Endometrial microvascular endothelial cells (primary cell): Measurements from ENCODE around the gene TREH. TPM values are rescaled to one million over a fixed set of nuclear protein-coding genes. Genes with fewer than 3 reads are reported as not detected.
"Not testable (repeated sequence)": the region's sequence is repeated elsewhere in the genome, so short reads cannot be mapped to it uniquely, and the experiment has no call there.

ENCODE experiments used
- in situ Hi-C: cut with HindIII; loops from 2 replicates; pipeline ENCODE4 v1.10.0; 2017; ENCODE audit warnings: low sequenced_read_pairs, low pct_unique_long_range_greater_than_20kb; ENCODE audit errors: inconsistent ontology term
- total RNA-seq: library from RNA; depleted of rRNA; stranded (reverse); fragments of >200 nt; gene quantifications from one replicate; pipeline ENCODE4 v1.2.3, GENCODE V29; 2015; ENCODE audit errors: inconsistent ontology term

The TREH gene, protein sequence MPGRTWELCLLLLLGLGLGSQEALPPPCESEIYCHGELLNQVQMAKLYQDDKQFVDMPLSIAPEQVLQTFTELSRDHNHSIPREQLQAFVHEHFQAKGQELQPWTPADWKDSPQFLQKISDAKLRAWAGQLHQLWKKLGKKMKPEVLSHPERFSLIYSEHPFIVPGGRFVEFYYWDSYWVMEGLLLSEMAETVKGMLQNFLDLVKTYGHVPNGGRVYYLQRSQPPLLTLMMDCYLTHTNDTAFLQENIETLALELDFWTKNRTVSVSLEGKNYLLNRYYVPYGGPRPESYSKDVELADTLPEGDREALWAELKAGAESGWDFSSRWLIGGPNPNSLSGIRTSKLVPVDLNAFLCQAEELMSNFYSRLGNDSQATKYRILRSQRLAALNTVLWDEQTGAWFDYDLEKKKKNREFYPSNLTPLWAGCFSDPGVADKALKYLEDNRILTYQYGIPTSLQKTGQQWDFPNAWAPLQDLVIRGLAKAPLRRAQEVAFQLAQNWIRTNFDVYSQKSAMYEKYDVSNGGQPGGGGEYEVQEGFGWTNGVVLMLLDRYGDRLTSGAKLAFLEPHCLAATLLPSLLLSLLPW
- not detected for total RNA-seq

GRCh38 chr11:118679483-118679882 lies at the start of gene TREH:
TREH (minus strand) TSS chr11:118679650; CDS start chr11:118679627, 23 bp downstream.
- in situ Hi-C loops: no loop called here

GRCh38 chr11:118728112-118728511 lies 48.7 kb upstream of the TREH start:
- in situ Hi-C loops: not testable (repeated sequence)

- in situ Hi-C loops: not testable (repeated sequence)
Observed at GRCh38 chr11:118727721-118728066, 48.2 kb upstream of the TREH start.

GRCh38 chr11:118727001-118727720 lies 47.7 kb upstream of the TREH start:
- in situ Hi-C loops: not testable (repeated sequence)

- in situ Hi-C loops: not testable (repeated sequence)
Observed at GRCh38 chr11:118721478-118722015, 42.1 kb upstream of the TREH start.

- in situ Hi-C loops: not testable (repeated sequence)
Observed at GRCh38 chr11:118720740-118721139, 41.3 kb upstream of the TREH start.

DNA sequence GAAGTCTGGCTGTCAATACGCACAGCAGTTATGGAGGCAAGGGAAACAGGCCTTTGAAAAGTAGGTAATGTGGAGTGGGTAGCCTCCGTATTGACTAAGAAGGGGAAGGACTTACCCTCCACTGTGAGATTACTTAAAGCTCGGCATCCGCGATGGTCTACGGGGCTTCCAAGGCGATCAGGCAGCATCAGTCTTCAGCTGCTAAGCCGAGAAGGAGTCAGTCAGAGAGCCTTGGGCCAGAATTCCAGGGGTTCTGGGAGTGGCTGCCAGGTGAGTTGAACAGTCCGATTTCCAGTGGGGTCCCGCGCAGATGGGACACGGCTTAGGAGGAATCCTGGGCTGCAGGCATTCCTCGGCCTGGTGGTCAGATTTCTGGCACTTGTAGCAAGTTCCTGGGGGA lies 40.6 kb upstream of the TREH start:
- in situ Hi-C loops: not testable (repeated sequence)

DNA sequence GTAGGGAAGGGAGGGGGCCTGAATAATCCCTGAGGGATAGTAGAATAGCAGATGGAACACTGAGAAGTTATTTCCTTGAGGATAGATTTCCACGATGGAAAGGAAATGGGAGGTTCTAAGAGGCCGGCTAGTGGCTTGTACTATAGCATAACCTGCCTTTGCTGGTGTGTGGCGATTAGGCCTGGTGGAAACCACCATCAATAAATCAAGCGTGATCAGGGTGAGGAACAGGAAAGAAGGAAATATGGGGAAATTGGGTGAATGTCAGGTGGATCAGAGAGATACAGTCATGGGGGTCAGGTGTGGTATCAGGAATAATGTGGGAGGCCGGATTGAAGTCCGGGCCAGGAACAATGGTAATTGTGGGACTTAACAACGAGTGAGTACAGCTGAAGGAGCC lies 39.1 kb upstream of the TREH start:
- in situ Hi-C loops: not testable (repeated sequence)

DNA sequence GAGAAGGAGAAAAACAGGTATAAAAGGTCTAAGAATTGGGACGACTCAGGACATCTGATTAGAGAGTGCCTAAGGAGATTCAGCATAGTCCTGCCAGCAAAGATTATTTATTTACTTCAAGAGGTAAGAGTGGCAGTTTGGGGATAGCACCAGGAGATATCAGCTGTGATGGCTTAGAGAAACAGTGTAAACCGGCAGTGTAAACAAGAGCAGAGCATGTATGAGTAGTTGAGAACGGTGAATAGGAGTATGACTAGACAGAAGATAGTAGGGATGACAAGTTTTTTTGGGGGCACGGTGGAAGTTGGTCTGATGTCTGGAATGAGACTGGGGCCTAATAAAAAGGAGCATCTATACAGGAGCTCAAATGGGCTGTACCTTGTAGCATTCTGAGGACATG lies 38.3 kb upstream of the TREH start:
- in situ Hi-C loops: not testable (repeated sequence)

DNA sequence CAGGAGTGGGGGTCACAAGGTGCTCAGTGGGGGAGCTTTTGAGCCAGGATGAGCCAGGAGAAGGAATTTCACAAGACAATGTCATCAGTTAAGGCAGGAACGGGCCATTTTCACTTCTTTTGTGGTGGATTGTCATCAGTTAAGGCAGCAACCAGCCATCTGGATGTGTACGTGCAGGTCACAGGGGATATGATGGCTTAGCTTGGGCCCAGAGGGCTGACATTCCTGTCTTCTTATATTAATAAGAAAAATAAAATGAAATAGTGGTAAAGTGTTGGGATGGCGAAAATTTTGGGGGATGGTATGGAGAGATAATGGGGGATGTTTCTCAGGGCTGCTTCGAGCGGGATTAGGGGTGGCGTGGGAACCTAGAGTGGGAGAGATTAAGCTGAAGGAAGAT lies 37.8 kb upstream of the TREH start:
- in situ Hi-C loops: not testable (repeated sequence)

- in situ Hi-C loops: no loop called here
Observed at GRCh38 chr11:118715837-118716260, 36.4 kb upstream of the TREH start.

DNA sequence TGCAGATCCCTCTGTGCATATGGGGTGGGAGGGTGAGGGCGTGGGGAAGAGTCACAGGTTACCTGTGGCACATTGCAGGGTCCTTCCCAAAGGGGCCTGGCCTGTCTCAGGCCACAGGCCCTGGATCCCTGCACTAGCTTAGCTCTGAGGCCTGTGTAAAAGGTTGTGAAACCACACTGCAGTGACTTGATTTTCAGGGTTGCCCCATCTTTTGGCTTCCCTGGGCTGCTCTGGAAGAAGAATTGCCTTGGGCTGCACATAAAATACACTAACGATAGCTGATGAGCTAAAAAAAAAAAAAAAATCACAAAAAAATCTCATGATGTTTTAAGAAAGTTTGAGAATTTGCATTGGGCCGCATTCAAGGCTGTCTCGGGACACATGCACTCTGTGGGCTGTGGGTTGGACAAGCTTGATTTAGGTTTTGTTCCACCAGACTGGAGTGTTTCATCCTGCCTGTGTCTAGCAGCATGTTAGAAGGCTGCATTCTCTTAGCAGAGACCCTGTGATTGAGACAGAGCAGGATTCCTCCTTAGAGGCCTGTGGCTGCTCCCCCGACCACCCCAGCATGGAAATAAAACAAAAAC lies 35.9 kb upstream of the TREH start:
- in situ Hi-C loops: no loop called here

- in situ Hi-C loops: no loop called here
Observed at GRCh38 chr11:118714816-118715215, 35.4 kb upstream of the TREH start.

- in situ Hi-C loops: not testable (repeated sequence)
Observed at GRCh38 chr11:118714416-118714815, 35.0 kb upstream of the TREH start.

DNA sequence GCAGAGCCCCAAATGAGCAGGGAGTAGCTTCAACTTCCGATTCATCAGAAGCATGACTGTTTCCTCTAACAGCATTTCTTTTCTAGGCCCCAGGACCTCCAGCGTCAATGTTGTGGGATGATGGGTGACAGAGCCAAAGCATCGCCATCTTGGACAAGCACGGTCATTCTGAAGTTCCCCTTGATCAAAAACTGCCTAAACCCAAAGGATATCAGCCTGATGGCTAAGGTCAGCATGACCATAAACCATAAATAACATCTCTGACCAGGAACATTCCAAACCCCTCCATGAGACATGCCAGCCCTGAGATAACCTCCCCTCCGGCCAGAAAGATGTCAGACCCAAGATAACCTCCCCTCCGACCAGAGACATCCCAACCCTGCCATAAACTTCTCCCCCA lies 28.8 kb upstream of the TREH start:
- in situ Hi-C loops: no loop called here

DNA sequence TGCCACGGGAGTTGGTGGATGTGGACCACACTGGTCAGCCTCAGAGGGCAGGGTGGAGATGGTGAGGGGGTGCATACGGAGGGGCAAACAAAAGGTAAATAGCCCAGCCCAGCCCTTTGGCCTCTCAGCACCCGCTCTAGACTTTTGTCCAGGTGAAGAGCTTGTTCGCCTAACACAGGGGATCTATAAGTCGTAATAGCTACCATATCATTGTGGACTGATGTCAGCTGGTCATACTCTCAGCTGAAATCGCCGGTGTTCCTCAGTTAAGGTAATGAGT lies 27.0 kb upstream of the TREH start:
- in situ Hi-C loops: no loop called here

GRCh38 chr11:118705791-118706545 lies 26.5 kb upstream of the TREH start:
- in situ Hi-C loops: no loop called here

GRCh38 chr11:118705111-118705741 lies 25.8 kb upstream of the TREH start:
- in situ Hi-C loops: no loop called here
